A549 (cell line): ENCODE results near the gene NPAS2. TPM values are rescaled to one million over a fixed set of nuclear protein-coding genes. Genes with fewer than 3 reads are reported as not detected.

Experiments used
- ATAC-seq, 2 experiments: fragments of 200-7000 bp in 1 of 2; fragments of >200 bp in 1 of 2; cut with Nextera tagmentation in 1 of 2; cut with Tn5 transposase in 1 of 2; 3 replicates each; pipeline versions ENCODE4 v1.8.0 to v1.9.1; 2018 to 2020; ENCODE audit warnings: mild to moderate bottlenecking in 1 of 2, moderate library complexity in 1 of 2
- CTCF ChIA-PET: fragments of 300-600 bp; sonication (Branson Sonifier 250); formaldehyde crosslinking; extraction: SDS; loops from one replicate; lab custom pipeline; 2021; ENCODE audit warnings: antibody characterized with exemption, inconsistent platforms; lab: Yijun Ruan, JAX
- POLR2A ChIA-PET: fragments of 350-600 bp; formaldehyde crosslinking; extraction: SDS; loops from one replicate; lab custom pipeline; 2021; ENCODE audit warnings: antibody characterized with exemption, inconsistent platforms; lab: Yijun Ruan, JAX
- DNase-seq, 2 experiments: peaks; one replicate each; pipeline versions ENCODE4 v3.0.0 to v3.0.0-alpha.2; 2011 to 2016; ENCODE audit warnings: low read depth in 1 of 2, low spot score in 1 of 2
- FAIRE-seq: peaks from 2 replicates; lab custom pipeline; 2011; peaks lifted over from hg19 to GRCh38; lab: Jason Lieb, UNC
- H3K27ac ChIP-seq, 2 experiments: fragments of >200 bp; sonication (Bioruptor Twin); formaldehyde crosslinking; 3 replicates each; pipeline ENCODE4 v1.5.1; 2016 to 2017
- H3K4me1 ChIP-seq: fragments of >200 bp; sonication (Bioruptor Twin); formaldehyde crosslinking; 3 replicates; pipeline ENCODE4 v1.6.1; 2016
- H3K4me2 ChIP-seq: fragments of >200 bp; sonication (Bioruptor Twin); formaldehyde crosslinking; 3 replicates; pipeline ENCODE4 v1.6.1; 2016
- H3K4me3 ChIP-seq: fragments of >200 bp; sonication (Bioruptor Twin); formaldehyde crosslinking; 3 replicates; pipeline ENCODE4 v1.5.1; 2016
- H3K9me3 ChIP-seq: fragments of >200 bp; sonication (Bioruptor Twin); formaldehyde crosslinking; 3 replicates; pipeline ENCODE4 v1.6.1; 2016
- ATOH8 ChIP-seq: fragments of 250-450 bp; sonication (Bioruptor Pico); IDR thresholded peaks from 2 replicates; pipeline ENCODE4 v1.5.0; 2020; ENCODE audit warnings: low read depth, mild to moderate bottlenecking, moderate library complexity
- BHLHE40 ChIP-seq: IDR thresholded peaks from 2 replicates; pipeline ENCODE4 v1.6.1; 2012; ENCODE audit warnings: low read depth, low read length, inconsistent platforms
- CBX2 ChIP-seq: fragments of 200-600 bp; sonication (generic); IDR thresholded peaks from 2 replicates; pipeline ENCODE4 v1.6.1; 2016; ENCODE audit warnings: low read depth, mild to moderate bottlenecking, borderline replicate concordance
- CBX8 ChIP-seq: fragments of 200-600 bp; sonication (generic); IDR thresholded peaks from 2 replicates; pipeline ENCODE4 v1.6.1; 2016
- CHD2 ChIP-seq: fragments of 150-350 bp; IDR thresholded peaks from 2 replicates; pipeline ENCODE4 v1.6.1; 2014; ENCODE audit warnings: low read length; ENCODE audit not compliant: partially characterized antibody
- EP300 ChIP-seq, 2 experiments: fragments of >200 bp; sonication (Bioruptor Twin); formaldehyde crosslinking; IDR thresholded peaks; 2 replicates in 1 of 2; 3 replicates in 1 of 2; pipeline ENCODE4 v1.6.1; 2016 to 2017
- ESRRA ChIP-seq: fragments of 150-350 bp; IDR thresholded peaks from 2 replicates; pipeline ENCODE4 v1.6.1; 2014; ENCODE audit warnings: mild to moderate bottlenecking, low read length, borderline replicate concordance
- FOSL2 ChIP-seq, 2 experiments: fragments of 450-650 bp in 1 of 2; fragments of >200 bp in 1 of 2; sonication (Bioruptor Twin) in 1 of 2; formaldehyde crosslinking; IDR thresholded peaks; 2 replicates each; pipeline versions ENCODE4 v1.5.0 to v1.6.1; 2016 to 2020; ENCODE audit warnings: mild to moderate bottlenecking in 1 of 2, moderate library complexity in 1 of 2
- FOXS1 ChIP-seq: fragments of 250-450 bp; sonication (Bioruptor Pico); IDR thresholded peaks from 2 replicates; pipeline ENCODE4 v1.5.0; 2020; ENCODE audit warnings: mild to moderate bottlenecking, moderate library complexity
- HDAC2 ChIP-seq: fragments of 200-600 bp; sonication (generic); IDR thresholded peaks from 2 replicates; pipeline ENCODE4 v1.6.1; 2016
- HOXB13 ChIP-seq: fragments of 250-450 bp; sonication (Bioruptor Pico); IDR thresholded peaks from 2 replicates; pipeline ENCODE4 v1.5.0; 2020; ENCODE audit warnings: low read depth, mild to moderate bottlenecking, moderate library complexity
- MAZ ChIP-seq: fragments of 150-350 bp; IDR thresholded peaks from 2 replicates; pipeline ENCODE4 v1.6.1; 2014; ENCODE audit warnings: antibody characterized with exemption, low read depth, low read length, borderline replicate concordance
- NFE2L2 ChIP-seq: fragments of 150-350 bp; conservative IDR thresholded peaks from 2 replicates; pipeline ENCODE4 v1.6.1; 2014; ENCODE audit warnings: low read length
- NPAS2 ChIP-seq: fragments of 250-450 bp; sonication (Bioruptor Pico); IDR thresholded peaks from 2 replicates; pipeline ENCODE4 v1.8.0; 2022; ENCODE audit warnings: mild to moderate bottlenecking, moderate library complexity, borderline replicate concordance
- PBX3 ChIP-seq: IDR thresholded peaks from 2 replicates; pipeline ENCODE4 v1.6.1; 2012
- PHF8 ChIP-seq: fragments of 200-600 bp; sonication (generic); IDR thresholded peaks from 2 replicates; pipeline ENCODE4 v1.6.1; 2016; ENCODE audit warnings: low read depth, mild to moderate bottlenecking, antibody characterized with exemption, moderate library complexity, borderline replicate concordance
- RAD21 ChIP-seq, 2 experiments: fragments of >200 bp in 1 of 2; sonication (Bioruptor Twin) in 1 of 2; formaldehyde crosslinking in 1 of 2; IDR thresholded peaks in 1 of 2; conservative IDR thresholded peaks in 1 of 2; 2 replicates in 1 of 2; 3 replicates in 1 of 2; pipeline ENCODE4 v1.6.1; 2012 to 2018; ENCODE audit warnings: inconsistent platforms in 1 of 2
- REST ChIP-seq: fragments of 200-600 bp; sonication (generic); IDR thresholded peaks from 2 replicates; pipeline ENCODE4 v1.6.1; 2016; ENCODE audit warnings: antibody characterized with exemption, mild to moderate bottlenecking, moderate library complexity
- TFCP2L1 ChIP-seq: fragments of 250-450 bp; sonication (Bioruptor Pico); IDR thresholded peaks from 2 replicates; pipeline ENCODE4 v1.5.0; 2021; ENCODE audit warnings: mild to moderate bottlenecking
- TP53 ChIP-seq: fragments of 250-450 bp; sonication (Bioruptor Pico); IDR thresholded peaks from 2 replicates; pipeline ENCODE4 v1.5.0; 2021; ENCODE audit warnings: mild to moderate bottlenecking, moderate library complexity
- ZNF302 ChIP-seq: fragments of 250-450 bp; sonication (Bioruptor Pico); IDR thresholded peaks from 2 replicates; pipeline ENCODE4 v1.9.0; 2021; ENCODE audit warnings: inconsistent platforms, mild to moderate bottlenecking, moderate library complexity
- WGBS: methylation state at CpG from one replicate; pipeline ENCODE4 v1.1.6; 2017; ENCODE audit errors: missing lambda C conversion rate; 5-methylcytosine and 5-hydroxymethylcytosine counted together
- polyA plus RNA-seq, 4 experiments: library from polyadenylated mRNA; depleted of rRNA in 3 of 4; stranded (reverse); fragments of >200 nt; fragmentation: RNase III in 1 of 4; extraction: RNeasy Plus Mini Kit Qiagen cat#74134 plus additional on column Dnase treatment in 1 of 4; gene quantifications; 2 replicates in 3 of 4; 3 replicates in 1 of 4; pipeline ENCODE4 v1.2.3, GENCODE V29; 2011 to 2017
- TF ChIP-seq, protein P1 (sequence below): fragments of 150-350 bp; IDR thresholded peaks from 2 replicates; pipeline ENCODE4 v1.6.1; 2014; ENCODE audit warnings: low read depth, mild to moderate bottlenecking, low read length

The NPAS2 gene
- polyA plus RNA-seq, 2 of the 4 experiments (the other 2 are of a cell fraction): 31.4 to 56.1 TPM

DNA sequence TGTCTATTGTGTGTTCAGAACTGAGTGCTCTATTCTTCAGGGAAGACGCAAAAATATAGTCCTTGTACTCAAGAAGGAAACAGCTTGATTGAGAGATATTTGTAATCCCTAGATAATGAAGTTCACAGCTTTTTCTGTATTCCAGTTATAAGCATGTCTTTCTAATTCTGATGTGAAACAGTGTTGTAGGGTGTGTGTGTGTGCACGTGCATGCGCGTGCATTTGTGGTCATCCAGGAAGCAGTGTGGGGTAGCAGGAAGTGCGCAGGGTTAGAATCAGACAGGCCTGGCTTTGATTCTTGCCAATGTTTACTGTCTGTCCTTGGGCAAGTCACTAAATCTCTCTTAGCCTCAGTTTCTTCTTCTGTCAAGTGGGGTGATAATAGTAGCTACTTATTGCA is 87.9 kb downstream of the NPAS2 start:
- ChIA-PET CTCF (interaction anchor here (1.3 kb wide), 1 partner anchor 70 kb away, joined by 3 read pairs; no protein-coding TSS in a partner anchor), POLR2A (no interaction called here)
- Histone ChIP-seq H3K4me1 (peaks cover 44% of the 10 kb centered on the region), H3K4me3 (no peak overlapping the region), H3K4me2 (no peak overlapping the region), H3K27ac (0 out of 6 replicates have a peak overlapping the region, but pooled peaks of 1 of the 2 experiments have one; percentile 27), H3K9me3 (no peaks in the 10 kb centered on the region)
- no peak for TF ChIP-seq RAD21 (conservative IDR thresholded peaks at IDR 0.05 in 1 of 2, IDR thresholded peaks at IDR 0.05 in 1 of 2)
- no peak for TF ChIP-seq PBX3
- no peak for TF ChIP-seq CBX2
- no peak for TF ChIP-seq CBX8
- TF ChIP-seq HDAC2: no peak
- no peak for TF ChIP-seq REST
- TF ChIP-seq CHD2: no peak
- TF ChIP-seq, protein P1, sequence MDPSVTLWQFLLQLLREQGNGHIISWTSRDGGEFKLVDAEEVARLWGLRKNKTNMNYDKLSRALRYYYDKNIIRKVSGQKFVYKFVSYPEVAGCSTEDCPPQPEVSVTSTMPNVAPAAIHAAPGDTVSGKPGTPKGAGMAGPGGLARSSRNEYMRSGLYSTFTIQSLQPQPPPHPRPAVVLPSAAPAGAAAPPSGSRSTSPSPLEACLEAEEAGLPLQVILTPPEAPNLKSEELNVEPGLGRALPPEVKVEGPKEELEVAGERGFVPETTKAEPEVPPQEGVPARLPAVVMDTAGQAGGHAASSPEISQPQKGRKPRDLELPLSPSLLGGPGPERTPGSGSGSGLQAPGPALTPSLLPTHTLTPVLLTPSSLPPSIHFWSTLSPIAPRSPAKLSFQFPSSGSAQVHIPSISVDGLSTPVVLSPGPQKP: no peak
- no peak for TF ChIP-seq EP300 (IDR thresholded peaks at IDR 0.05)
- TF ChIP-seq BHLHE40: no peak
- TF ChIP-seq HOXB13 (CRISPR knock-in tag): no peak
- no peak for TF ChIP-seq TFCP2L1 (CRISPR knock-in tag)
- TF ChIP-seq ZNF302: no peak
- no peak for TF ChIP-seq MAZ
- TF ChIP-seq NPAS2 (CRISPR knock-in tag): no peak
- no peak for TF ChIP-seq TP53 (CRISPR knock-in tag)
- TF ChIP-seq NFE2L2: no peak
- no peak for TF ChIP-seq ESRRA
- no peak for TF ChIP-seq FOSL2 (IDR thresholded peaks at IDR 0.05)
- TF ChIP-seq FOSL2 (CRISPR knock-in tag; IDR thresholded peaks at IDR 0.05): no peak
- WGBS: 97% methylated on average over 5 of the region's 5 CpGs
- DNase-seq (no peak), FAIRE-seq (no peak), ATAC-seq (no peak)

DNA sequence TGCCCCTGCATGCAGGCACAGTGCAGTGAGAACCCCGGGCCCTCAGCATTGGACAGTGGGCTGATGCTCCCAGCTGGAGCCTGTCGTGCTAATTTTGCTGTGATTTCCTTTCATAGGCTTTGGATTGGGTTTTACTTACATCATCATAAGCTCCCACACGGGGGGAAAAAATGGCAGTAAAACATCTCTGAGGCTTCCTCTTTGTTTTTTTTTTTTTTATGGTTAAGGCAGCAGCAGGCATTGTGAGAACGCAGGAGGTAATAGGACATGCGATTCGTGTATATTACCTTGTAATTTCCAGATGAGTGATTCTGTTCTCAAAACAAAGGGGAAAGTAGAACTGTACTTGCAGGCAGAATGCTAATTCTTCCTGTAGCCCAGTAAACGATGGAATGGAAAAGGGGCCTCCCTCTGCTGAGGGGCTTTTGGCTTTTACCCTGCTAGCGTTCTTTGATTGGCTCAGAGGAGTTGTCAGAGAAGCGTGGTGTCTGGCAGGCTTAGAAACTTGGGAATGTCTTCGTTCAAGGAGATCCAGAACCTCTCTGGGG is 89.7 kb downstream of the NPAS2 start:
- POLR2A ChIA-PET: no interaction called here
- ATAC-seq (no peak), DNase-seq (no peak), FAIRE-seq (no peak)
- H3K4me1 ChIP-seq: peaks cover 28% of the 10 kb centered on the region
- TF ChIP-seq ATOH8 (CRISPR knock-in tag) (no peak), FOXS1 (CRISPR knock-in tag) (no peak), PHF8 (no peak), CBX2 (no peak)
- H3K4me2 ChIP-seq: no peak overlapping the region
- H3K9me3 ChIP-seq: no peaks in the 10 kb centered on the region
- no peak overlapping the region for H3K4me3 ChIP-seq
- H3K27ac ChIP-seq: no peak overlapping the region
- CTCF ChIA-PET: interaction anchor here (0.6 to 0.9 kb wide), 2 partner anchors 31 to 40 kb away, joined by 3 to 4 read pairs; no protein-coding TSS in a partner anchor
- WGBS: 88% methylated on average over 10 of the region's 10 CpGs
